Osteocyte (in vitro differentiated cells): ENCODE results near the gene CNTNAP2. TPM values are rescaled to one million over a fixed set of nuclear protein-coding genes. Genes with fewer than 3 reads are reported as not detected.

Source experiments
- DNase-seq: peaks from one replicate; pipeline ENCODE4 v3.0.0; 2021; ENCODE audit warnings: mixed read lengths; ENCODE audit not compliant: unreplicated experiment; ENCODE audit errors: extremely low spot score
- H3K27ac Mint-ChIP-seq: one replicate; pipeline ENCODE4 v1.8.0; 2021; ENCODE audit warnings: mild to moderate bottlenecking, mixed read lengths; ENCODE audit not compliant: unreplicated experiment
- H3K27me3 Mint-ChIP-seq: one replicate; pipeline ENCODE4 v1.8.0; 2021; ENCODE audit warnings: mixed read lengths; ENCODE audit not compliant: unreplicated experiment
- H3K36me3 Mint-ChIP-seq: one replicate; pipeline ENCODE4 v1.8.0; 2021; ENCODE audit warnings: mixed read lengths; ENCODE audit not compliant: unreplicated experiment
- H3K4me1 Mint-ChIP-seq: one replicate; pipeline ENCODE4 v1.8.0; 2021; ENCODE audit warnings: mixed read lengths; ENCODE audit not compliant: unreplicated experiment
- H3K4me3 Mint-ChIP-seq: one replicate; pipeline ENCODE4 v1.8.0; 2021; ENCODE audit warnings: mild to moderate bottlenecking, moderate library complexity, mixed read lengths; ENCODE audit not compliant: unreplicated experiment
- H3K9me3 Mint-ChIP-seq: one replicate; pipeline ENCODE4 v1.8.0; 2021; ENCODE audit warnings: mixed read lengths; ENCODE audit not compliant: unreplicated experiment
- CTCF ChIP-seq: fragments of 200-600 bp; sonication (generic); IDR thresholded peaks from 2 replicates; pipeline ENCODE4 v1.5.0; 2021; ENCODE audit warnings: antibody characterized with exemption, mild to moderate bottlenecking, moderate library complexity
- total RNA-seq: library from RNA; stranded (reverse); gene quantifications from 2 replicates; pipeline ENCODE4 v1.2.1, GENCODE V29; 2021

Gene CNTNAP2
- total RNA-seq, 1 donor from 2014 or later: 1.4 TPM

- Mint-ChIP-seq H3K9me3 (peaks cover 4% of the 10 kb centered on the region), H3K36me3 (no peaks in the 10 kb centered on the region), H3K4me1 (peaks cover 2% of the 10 kb centered on the region), H3K27me3 (peaks cover 5% of the 10 kb centered on the region), H3K4me3 (no peak overlapping the region), H3K27ac (no peak overlapping the region)
- no peak for DNase-seq
- TF ChIP-seq CTCF: no peak
Measured at GRCh38 chr7:148135997-148136396, 2019.4 kb downstream of the CNTNAP2 start.

- DNase-seq: no peak
- peaks cover 4% of the 10 kb centered on the region for H3K9me3 Mint-ChIP-seq
- no peaks in the 10 kb centered on the region for H3K4me1 Mint-ChIP-seq
- H3K27ac Mint-ChIP-seq: no peak overlapping the region
- no peak overlapping the region for H3K4me3 Mint-ChIP-seq
- TF ChIP-seq CTCF: peak; percentile 67
- H3K36me3 Mint-ChIP-seq: no peaks in the 10 kb centered on the region
- peaks cover 2% of the 10 kb centered on the region for H3K27me3 Mint-ChIP-seq
Measured at GRCh38 chr7:148142660-148143248, 2026.2 kb downstream of the CNTNAP2 start.

GRCh38 chr7:148144827-148145226 lies 2028.2 kb downstream of the CNTNAP2 start:
- TF ChIP-seq CTCF: no peak
- H3K27ac Mint-ChIP-seq: no peak overlapping the region
- H3K4me3 Mint-ChIP-seq: no peak overlapping the region
- H3K27me3 Mint-ChIP-seq: no peaks in the 10 kb centered on the region
- DNase-seq: no peak
- H3K4me1 Mint-ChIP-seq: no peaks in the 10 kb centered on the region
- H3K36me3 Mint-ChIP-seq: no peaks in the 10 kb centered on the region
- peaks cover 4% of the 10 kb centered on the region for H3K9me3 Mint-ChIP-seq

- Mint-ChIP-seq H3K4me1 (no peaks in the 10 kb centered on the region), H3K27ac (no peak overlapping the region), H3K9me3 (peaks cover 5% of the 10 kb centered on the region), H3K4me3 (no peak overlapping the region), H3K36me3 (no peaks in the 10 kb centered on the region), H3K27me3 (no peaks in the 10 kb centered on the region)
- no peak for TF ChIP-seq CTCF
- no peak for DNase-seq
Measured at GRCh38 chr7:148146346-148146745, 2029.7 kb downstream of the CNTNAP2 start.

- Mint-ChIP-seq H3K9me3 (peaks cover 8% of the 10 kb centered on the region), H3K4me1 (no peaks in the 10 kb centered on the region), H3K36me3 (no peaks in the 10 kb centered on the region), H3K27ac (no peak overlapping the region), H3K27me3 (no peaks in the 10 kb centered on the region), H3K4me3 (no peak overlapping the region)
- no peak for TF ChIP-seq CTCF
- no peak for DNase-seq
Measured at GRCh38 chr7:148147438-148147837, 2030.8 kb downstream of the CNTNAP2 start.
